Uterus (tissue), 4 donors: Measurements from ENCODE around the gene ACKR2. TPM values are rescaled to one million over a fixed set of nuclear protein-coding genes. Genes with fewer than 3 reads are reported as not detected.

Experiments
- DNase-seq, 2 donors: peaks; one replicate each; pipeline ENCODE4 v3.0.0-alpha.2; 2019 to 2020
- H3K27ac ChIP-seq, 2 donors: fragments of 200-600 bp; sonication (generic); 1 replicate in 1 of 2; 2 replicates in 1 of 2; pipeline ENCODE4 v1.5.1; 2016 to 2018
- H3K27me3 ChIP-seq, 2 donors: fragments of 200-600 bp; sonication (generic); one replicate each; pipeline ENCODE4 v1.5.1; 2018 to 2019; ENCODE audit warnings: control low read depth in 1 of 2
- H3K36me3 ChIP-seq, 2 donors: fragments of 200-600 bp; sonication (generic); one replicate each; pipeline ENCODE4 v1.5.1; 2019; ENCODE audit warnings: control low read depth in 1 of 2
- H3K4me1 ChIP-seq, 2 donors: fragments of 200-600 bp; sonication (generic); one replicate each; pipeline ENCODE4 v1.5.1; 2018 to 2019; ENCODE audit warnings: control low read depth in 1 of 2
- H3K4me3 ChIP-seq, 2 donors: fragments of 200-600 bp; sonication (generic); 1 replicate in 1 of 2; 2 replicates in 1 of 2; pipeline ENCODE4 v1.5.1; 2018 to 2019; ENCODE audit warnings: mild to moderate bottlenecking in 1 of 2
- H3K9me3 ChIP-seq, 2 donors: fragments of 200-600 bp; sonication (generic); one replicate each; pipeline ENCODE4 v1.5.1; 2019; ENCODE audit warnings: control low read depth in 1 of 2
- POLR2A ChIP-seq, 2 donors: fragments of 450-650 bp; IDR thresholded peaks; one replicate each; pipeline ENCODE4 v1.6.1; 2016; ENCODE audit warnings: antibody characterized with exemption in 2 of 2, mild to moderate bottlenecking in 1 of 2, moderate library complexity in 1 of 2
- intact Hi-C: fragments of 100-400 bp; cut with DNase I; formaldehyde crosslinking; loops from one replicate; pipeline ENCODE4 v1.15.1; 2023; ENCODE audit warnings: low total_unique reads
- total RNA-seq, 4 donors: library from RNA; depleted of rRNA in 3 of 4; stranded (reverse); fragments of >200 nt in 3 of 4; gene quantifications; one replicate each; pipeline versions ENCODE4 v1.1.0 to v1.2.4, GENCODE V29; 2014 to 2023
- TF ChIP-seq, protein P1 (sequence below), 4 experiments: fragments of 200-600 bp in 2 of 4; fragments of 450-650 bp in 2 of 4; sonication (generic) in 2 of 4; IDR thresholded peaks; one replicate each; pipeline ENCODE4 v1.5.1; 2016 to 2019; ENCODE audit warnings: antibody characterized with exemption in 4 of 4, mild to moderate bottlenecking in 2 of 4, moderate library complexity in 1 of 4
- donor health status: DM: yes; HTN: yes; CAD: no.

The ACKR2 gene
- total RNA-seq, 4 donors from 2014 or later, result 1.5 to 8.7 (median 4.7) TPM

DNA sequence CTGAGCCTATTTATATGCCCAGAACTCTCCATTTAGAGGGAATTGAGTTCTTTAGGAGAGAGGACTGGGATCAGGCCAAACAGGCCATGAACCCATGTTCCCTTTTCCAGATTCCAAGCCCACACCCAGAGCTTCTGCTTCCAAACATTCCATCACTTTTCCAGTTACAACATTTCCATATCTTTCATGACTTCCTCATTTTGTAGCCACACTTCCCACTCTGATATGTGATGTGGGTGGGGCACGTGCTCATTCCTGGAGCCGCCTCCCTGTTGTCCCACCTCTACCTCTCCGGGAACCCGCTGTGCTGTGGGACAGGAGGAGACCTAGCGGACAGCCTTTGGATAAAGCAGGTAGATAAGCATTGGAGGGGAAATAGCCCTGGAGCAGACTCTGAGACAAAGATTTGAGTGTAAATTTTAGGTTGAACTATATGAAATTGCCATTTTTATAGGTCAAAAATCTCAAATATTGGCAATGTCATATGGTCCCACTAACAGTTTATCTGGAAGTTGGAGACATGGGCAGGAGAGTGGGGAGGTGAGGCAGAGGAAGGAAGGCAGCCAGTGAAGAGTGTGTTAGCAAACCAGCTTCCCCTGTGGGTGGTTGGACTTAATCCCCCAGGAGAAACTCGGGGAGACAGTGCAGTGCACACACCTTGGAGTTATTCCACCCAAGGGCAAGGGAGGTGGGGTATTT is 34.6 kb downstream of the ACKR2 start:
- Histone ChIP-seq H3K27ac (peak overlapping the region; percentile 36 to 54), H3K9me3 (no peaks in the 10 kb centered on the region), H3K27me3 (no peaks in the 10 kb centered on the region), H3K4me1 (peaks cover 5% of the 10 kb centered on the region in 2 donors), H3K36me3 (no peaks in the 10 kb centered on the region), H3K4me3 (no peak overlapping the region)
- intact Hi-C loops, result no loop called here
- TF ChIP-seq, protein P1, sequence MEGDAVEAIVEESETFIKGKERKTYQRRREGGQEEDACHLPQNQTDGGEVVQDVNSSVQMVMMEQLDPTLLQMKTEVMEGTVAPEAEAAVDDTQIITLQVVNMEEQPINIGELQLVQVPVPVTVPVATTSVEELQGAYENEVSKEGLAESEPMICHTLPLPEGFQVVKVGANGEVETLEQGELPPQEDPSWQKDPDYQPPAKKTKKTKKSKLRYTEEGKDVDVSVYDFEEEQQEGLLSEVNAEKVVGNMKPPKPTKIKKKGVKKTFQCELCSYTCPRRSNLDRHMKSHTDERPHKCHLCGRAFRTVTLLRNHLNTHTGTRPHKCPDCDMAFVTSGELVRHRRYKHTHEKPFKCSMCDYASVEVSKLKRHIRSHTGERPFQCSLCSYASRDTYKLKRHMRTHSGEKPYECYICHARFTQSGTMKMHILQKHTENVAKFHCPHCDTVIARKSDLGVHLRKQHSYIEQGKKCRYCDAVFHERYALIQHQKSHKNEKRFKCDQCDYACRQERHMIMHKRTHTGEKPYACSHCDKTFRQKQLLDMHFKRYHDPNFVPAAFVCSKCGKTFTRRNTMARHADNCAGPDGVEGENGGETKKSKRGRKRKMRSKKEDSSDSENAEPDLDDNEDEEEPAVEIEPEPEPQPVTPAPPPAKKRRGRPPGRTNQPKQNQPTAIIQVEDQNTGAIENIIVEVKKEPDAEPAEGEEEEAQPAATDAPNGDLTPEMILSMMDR (IDR thresholded peaks at IDR 0.05), result no peak
- TF ChIP-seq POLR2A (IDR thresholded peaks at IDR 0.05), result no peak
- DNase-seq, result peak; percentile 40 to 48

DNA sequence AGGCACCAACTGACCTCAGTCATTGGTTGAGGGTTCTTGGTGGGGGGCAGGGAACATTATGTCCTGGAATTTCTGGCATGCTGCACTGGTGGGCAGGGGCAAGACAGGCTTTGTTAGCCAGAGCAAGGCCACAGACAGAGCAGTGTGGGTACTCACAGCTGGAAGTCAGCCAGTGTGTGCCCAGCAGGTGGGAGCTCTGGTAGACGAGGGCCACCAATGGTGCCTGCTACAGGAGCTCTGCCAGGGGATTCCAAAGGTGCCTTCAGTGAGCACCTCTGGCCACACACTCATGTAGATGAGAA is 35.1 kb downstream of the ACKR2 start:
- Histone ChIP-seq H3K27ac (peak overlapping the region; percentile 36 to 54), H3K9me3 (no peaks in the 10 kb centered on the region), H3K36me3 (no peaks in the 10 kb centered on the region), H3K4me3 (no peak overlapping the region), H3K27me3 (no peaks in the 10 kb centered on the region), H3K4me1 (peaks cover 5% of the 10 kb centered on the region in 2 donors)
- intact Hi-C loops, result no loop called here
- DNase-seq, result no peak
- TF ChIP-seq, protein P1 (IDR thresholded peaks at IDR 0.05), result no peak
- no peak for TF ChIP-seq POLR2A (IDR thresholded peaks at IDR 0.05)

DNA sequence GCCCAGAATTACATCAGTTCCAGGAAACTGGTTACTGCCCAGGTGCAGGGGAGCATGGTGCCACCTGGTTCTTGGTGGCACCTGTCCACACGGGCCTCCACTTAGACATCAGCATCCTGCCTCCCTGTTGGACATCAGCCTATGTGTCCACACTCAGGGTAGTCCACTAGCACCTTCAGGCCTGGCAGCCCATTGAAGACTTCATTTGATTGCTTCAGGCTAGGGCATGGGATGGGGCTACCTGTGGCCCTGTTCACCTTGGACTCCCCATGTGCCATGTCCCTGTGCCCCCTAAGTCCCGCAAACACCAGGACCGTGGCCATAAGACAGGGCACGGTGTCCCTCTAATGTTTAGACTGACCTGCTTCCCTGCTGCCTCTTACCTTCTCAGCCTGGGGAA is 35.6 kb downstream of the ACKR2 start:
- intact Hi-C loops, result no loop called here
- H3K27ac ChIP-seq, result peak overlapping the region; percentile 54 to 62
- H3K36me3 ChIP-seq, result no peaks in the 10 kb centered on the region
- TF ChIP-seq, protein P1 (IDR thresholded peaks at IDR 0.05), result no peak
- TF ChIP-seq POLR2A (IDR thresholded peaks at IDR 0.05), result no peak
- DNase-seq, result no peak
- H3K27me3 ChIP-seq, result no peaks in the 10 kb centered on the region
- H3K4me3 ChIP-seq, result no peak overlapping the region
- no peaks in the 10 kb centered on the region for H3K9me3 ChIP-seq
- peaks cover 5% of the 10 kb centered on the region in 2 donors for H3K4me1 ChIP-seq

DNA sequence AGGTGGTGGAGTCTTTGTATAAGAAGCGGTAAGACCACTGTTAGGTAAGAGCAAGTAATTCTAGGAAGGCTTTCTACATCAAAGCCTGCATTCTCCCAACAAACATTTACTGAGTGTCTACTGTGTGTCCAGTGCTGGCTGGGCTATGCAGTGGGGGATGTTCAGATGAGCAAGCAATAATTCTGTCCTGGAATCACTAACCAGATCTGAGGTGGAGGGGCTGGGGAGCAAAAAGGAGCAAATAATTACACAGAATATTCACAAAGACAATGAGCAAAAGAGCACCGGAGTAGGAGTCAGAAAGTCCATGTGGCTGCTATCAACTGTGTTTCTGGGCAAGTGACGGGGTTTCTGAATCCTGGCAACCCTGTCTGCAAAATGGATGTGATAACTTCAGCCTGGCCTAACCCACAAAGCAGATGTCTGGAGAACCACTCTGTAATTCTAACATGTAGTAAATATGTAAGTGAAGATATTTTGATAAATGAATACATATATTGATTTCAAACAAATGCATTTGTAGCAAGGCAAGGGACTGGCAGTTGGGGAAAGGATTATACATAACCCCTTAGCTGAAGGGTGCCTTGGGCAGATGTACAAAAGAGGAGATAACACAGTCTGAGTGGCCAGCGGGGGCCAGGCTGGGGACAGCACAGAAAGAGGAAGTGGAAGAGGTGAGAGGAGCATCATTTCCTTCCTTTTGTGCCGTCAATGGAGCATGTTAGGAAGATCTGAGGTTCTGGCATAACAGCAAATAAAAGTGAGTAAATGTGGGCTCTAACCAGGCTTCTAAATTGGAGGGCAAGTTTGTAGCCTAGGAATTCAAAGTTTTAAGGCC is 37.7 kb downstream of the ACKR2 start:
- no peak for TF ChIP-seq POLR2A (IDR thresholded peaks at IDR 0.05)
- TF ChIP-seq, protein P1 (IDR thresholded peaks at IDR 0.05), result no peak
- peaks cover 5% of the 10 kb centered on the region in 2 donors for H3K4me1 ChIP-seq
- no peak for DNase-seq
- intact Hi-C loops, result no loop called here
- H3K36me3 ChIP-seq, result no peaks in the 10 kb centered on the region
- H3K27ac ChIP-seq, result peak overlapping the region; percentile 54 to 62
- no peaks in the 10 kb centered on the region for H3K27me3 ChIP-seq
- H3K9me3 ChIP-seq, result no peaks in the 10 kb centered on the region
- no peak overlapping the region for H3K4me3 ChIP-seq

DNA sequence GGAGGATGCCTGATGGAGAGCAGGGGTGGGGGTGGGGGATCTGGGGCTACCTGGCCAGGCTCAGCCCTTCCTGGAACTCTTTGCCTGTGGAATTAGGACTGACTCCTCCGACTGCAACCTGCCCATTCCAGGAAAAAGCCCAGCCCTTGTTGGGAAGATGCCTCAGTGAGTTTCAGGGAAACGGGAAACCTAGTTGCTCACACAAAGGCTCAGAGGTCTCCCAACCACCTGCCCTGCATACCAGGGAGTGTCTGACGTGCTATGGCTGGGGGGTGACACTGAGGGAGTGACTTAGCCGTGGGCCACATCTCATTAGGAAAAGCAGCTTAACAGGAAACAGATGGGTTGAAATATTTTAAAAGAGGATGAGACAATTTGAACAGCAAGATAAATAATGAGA is 38.5 kb downstream of the ACKR2 start:
- peak in 1 of 2 donors; percentile 27 for DNase-seq
- H3K4me3 ChIP-seq, result no peak overlapping the region
- H3K27ac ChIP-seq, result peak overlapping the region; percentile 48 to 62
- H3K27me3 ChIP-seq, result no peaks in the 10 kb centered on the region
- H3K4me1 ChIP-seq, result peaks cover 5% of the 10 kb centered on the region in 2 donors
- no peaks in the 10 kb centered on the region for H3K36me3 ChIP-seq
- TF ChIP-seq POLR2A (IDR thresholded peaks at IDR 0.05), result no peak
- TF ChIP-seq, protein P1 (IDR thresholded peaks at IDR 0.05), result no peak
- intact Hi-C loops, result no loop called here
- H3K9me3 ChIP-seq, result no peaks in the 10 kb centered on the region
